ENCODE data around the gene SLC35F4. TPM values are rescaled to one million over a fixed set of nuclear protein-coding genes. Genes with fewer than 3 reads are reported as not detected.

SLC35F4 gene
- total RNA-seq, result 1 to 10 TPM in 1 of 4 donors, under 1 TPM in 1, not detected in 2; 0.88 to 2.3 TPM

GRCh38 chr14:57865403-57866198 lies at the start of gene SLC35F4:
Gene SLC35F4 (minus strand): TSS chr14:57866092.
- no peak within 1 kb of the TSS for H3K27ac ChIP-seq
- no peaks in the 10 kb centered on the region for H3K36me3 ChIP-seq
- H3K9me3 ChIP-seq, result no peaks in the 10 kb centered on the region
- TF ChIP-seq, protein P1, sequence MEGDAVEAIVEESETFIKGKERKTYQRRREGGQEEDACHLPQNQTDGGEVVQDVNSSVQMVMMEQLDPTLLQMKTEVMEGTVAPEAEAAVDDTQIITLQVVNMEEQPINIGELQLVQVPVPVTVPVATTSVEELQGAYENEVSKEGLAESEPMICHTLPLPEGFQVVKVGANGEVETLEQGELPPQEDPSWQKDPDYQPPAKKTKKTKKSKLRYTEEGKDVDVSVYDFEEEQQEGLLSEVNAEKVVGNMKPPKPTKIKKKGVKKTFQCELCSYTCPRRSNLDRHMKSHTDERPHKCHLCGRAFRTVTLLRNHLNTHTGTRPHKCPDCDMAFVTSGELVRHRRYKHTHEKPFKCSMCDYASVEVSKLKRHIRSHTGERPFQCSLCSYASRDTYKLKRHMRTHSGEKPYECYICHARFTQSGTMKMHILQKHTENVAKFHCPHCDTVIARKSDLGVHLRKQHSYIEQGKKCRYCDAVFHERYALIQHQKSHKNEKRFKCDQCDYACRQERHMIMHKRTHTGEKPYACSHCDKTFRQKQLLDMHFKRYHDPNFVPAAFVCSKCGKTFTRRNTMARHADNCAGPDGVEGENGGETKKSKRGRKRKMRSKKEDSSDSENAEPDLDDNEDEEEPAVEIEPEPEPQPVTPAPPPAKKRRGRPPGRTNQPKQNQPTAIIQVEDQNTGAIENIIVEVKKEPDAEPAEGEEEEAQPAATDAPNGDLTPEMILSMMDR (IDR thresholded peaks at IDR 0.05), result no peak
- TF ChIP-seq POLR2A (IDR thresholded peaks at IDR 0.05), result no peak
- DNase-seq, result no peak
- H3K4me3 ChIP-seq, result no peak within 1 kb of the TSS
- peaks cover 0 to 15% of the 10 kb centered on the region in 2 donors for H3K4me1 ChIP-seq
- intact Hi-C loops (cut with DNase I; ENCODE audit: low total_unique reads), result no loop called here
- no peaks in the 10 kb centered on the region for H3K27me3 ChIP-seq

DNA sequence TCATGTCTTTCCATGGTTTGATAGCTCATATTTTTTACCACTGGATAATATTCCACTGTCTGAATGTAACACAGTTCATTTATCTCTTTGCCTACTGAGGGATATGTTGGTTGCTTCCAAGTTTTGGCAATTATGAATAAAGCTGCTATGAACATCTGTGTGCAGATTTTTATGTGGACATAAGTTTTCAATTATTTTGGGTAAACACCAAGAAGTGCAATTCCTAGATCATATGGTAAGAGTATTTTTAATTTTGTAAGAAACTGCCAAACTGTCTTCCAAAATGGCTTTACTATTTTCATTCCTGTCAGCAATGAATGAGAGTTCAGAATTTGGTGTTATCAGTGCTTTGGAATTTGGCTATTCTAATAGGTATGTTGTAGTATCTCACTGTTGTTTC lies 43.7 kb upstream of the SLC35F4 start:
- H3K36me3 ChIP-seq, result no peaks in the 10 kb centered on the region
- no peak for DNase-seq
- TF ChIP-seq, protein P1 (IDR thresholded peaks at IDR 0.05), result no peak
- TF ChIP-seq POLR2A (IDR thresholded peaks at IDR 0.05), result no peak
- no peaks in the 10 kb centered on the region for H3K9me3 ChIP-seq
- intact Hi-C loops (cut with DNase I; ENCODE audit: low total_unique reads), result no loop called here
- no peak overlapping the region for H3K27ac ChIP-seq
- no peaks in the 10 kb centered on the region for H3K4me1 ChIP-seq
- H3K4me3 ChIP-seq, result no peak overlapping the region
- H3K27me3 ChIP-seq, result no peaks in the 10 kb centered on the region

DNA sequence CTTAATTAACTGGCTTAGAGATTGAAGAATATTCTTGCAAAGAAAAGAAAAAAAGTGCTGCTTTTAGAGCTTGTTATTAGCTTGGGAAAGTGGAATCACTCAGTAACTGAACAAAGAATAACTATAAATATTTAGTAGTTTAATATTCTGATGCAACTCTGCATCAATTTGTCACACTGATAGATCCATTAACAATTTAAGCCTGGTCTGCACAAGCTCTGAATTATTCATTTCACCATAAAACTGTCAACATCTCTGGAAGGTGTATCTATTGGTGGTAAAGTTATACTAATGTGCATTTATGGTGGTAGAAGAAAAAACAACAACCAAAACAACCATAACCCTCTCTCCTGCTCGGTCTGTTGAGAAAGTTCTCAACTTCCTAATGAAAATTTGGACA lies 38.1 kb upstream of the SLC35F4 start:
- no peaks in the 10 kb centered on the region for H3K36me3 ChIP-seq
- H3K9me3 ChIP-seq, result no peaks in the 10 kb centered on the region
- H3K4me1 ChIP-seq, result no peaks in the 10 kb centered on the region
- DNase-seq, result no peak
- no peak overlapping the region for H3K4me3 ChIP-seq
- TF ChIP-seq, protein P1 (IDR thresholded peaks at IDR 0.05), result no peak
- no peak for TF ChIP-seq POLR2A (IDR thresholded peaks at IDR 0.05)
- intact Hi-C loops (cut with DNase I; ENCODE audit: low total_unique reads), result no loop called here
- no peak overlapping the region for H3K27ac ChIP-seq
- H3K27me3 ChIP-seq, result no peaks in the 10 kb centered on the region

DNA sequence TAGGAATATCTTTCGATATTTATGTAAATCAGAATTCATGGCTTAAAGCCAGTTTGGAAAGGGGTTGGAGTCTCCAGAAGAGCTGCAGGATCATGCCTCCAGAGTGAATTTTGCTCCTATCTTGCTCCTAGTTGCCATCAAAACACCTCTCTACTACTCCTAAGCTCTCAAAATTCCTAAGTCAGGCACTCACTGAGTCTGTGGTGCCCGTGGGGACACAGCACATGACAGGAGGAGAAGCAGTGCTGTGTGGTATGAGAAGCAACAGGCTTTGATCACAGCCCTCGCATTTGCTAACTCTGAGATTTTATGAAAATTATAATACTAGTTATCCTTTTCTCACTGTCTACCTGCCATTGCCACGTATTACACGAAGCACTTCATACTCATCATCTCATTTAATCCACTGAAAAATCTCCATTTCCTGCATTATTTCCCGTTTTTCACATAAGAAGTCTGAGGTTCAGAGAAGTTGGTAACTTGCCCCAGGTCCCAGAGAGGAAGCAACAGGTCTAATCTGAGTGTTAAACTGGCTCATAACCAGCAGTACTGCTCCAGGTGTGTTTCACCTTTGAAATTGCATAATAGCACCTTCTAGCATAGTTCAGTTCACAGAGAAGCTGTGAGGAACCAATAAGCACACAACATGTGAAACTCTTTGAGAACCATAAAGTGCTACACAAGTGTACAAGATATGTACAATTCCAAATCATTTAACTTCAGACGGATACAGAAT lies 33.1 kb upstream of the SLC35F4 start:
- Histone ChIP-seq H3K36me3 (no peaks in the 10 kb centered on the region), H3K27ac (no peak overlapping the region), H3K9me3 (no peaks in the 10 kb centered on the region), H3K4me3 (no peak overlapping the region), H3K27me3 (no peaks in the 10 kb centered on the region), H3K4me1 (no peaks in the 10 kb centered on the region)
- no peak for DNase-seq
- intact Hi-C loops (cut with DNase I; ENCODE audit: low total_unique reads), result no loop called here
- TF ChIP-seq, protein P1 (IDR thresholded peaks at IDR 0.05), result no peak
- no peak for TF ChIP-seq POLR2A (IDR thresholded peaks at IDR 0.05)

DNA sequence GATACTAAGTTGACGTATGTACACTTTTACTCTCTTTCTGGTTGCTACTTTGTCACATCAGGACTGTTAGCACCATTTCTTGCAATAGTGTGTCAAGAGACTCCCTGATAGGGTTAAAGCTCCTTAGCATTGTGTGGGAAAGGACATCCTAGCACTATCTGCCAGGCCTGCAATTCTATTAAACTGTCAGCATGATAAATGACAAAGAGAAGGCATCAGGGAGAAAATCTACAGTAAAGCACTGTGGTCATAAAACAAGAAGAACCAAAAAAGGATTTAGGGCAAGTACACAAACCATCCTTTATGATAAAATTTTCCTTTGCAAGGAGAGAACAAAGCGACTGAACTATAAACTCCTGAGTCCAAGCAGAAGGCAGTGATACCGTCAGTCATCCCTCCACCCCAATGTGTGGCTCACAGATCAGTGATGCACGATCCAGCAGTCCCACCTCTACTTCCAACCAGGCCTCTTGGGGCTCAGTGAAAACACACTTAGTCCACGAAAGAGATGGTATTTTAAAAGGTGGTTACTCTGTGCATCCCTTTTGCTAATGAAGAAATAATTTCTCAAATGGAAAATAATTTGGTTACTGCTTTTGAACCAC lies 31.4 kb upstream of the SLC35F4 start:
- no peak overlapping the region for H3K4me3 ChIP-seq
- H3K4me1 ChIP-seq, result no peaks in the 10 kb centered on the region
- H3K9me3 ChIP-seq, result no peaks in the 10 kb centered on the region
- no peak for TF ChIP-seq POLR2A (IDR thresholded peaks at IDR 0.05)
- TF ChIP-seq, protein P1 (IDR thresholded peaks at IDR 0.05), result no peak
- DNase-seq, result no peak
- no peaks in the 10 kb centered on the region for H3K27me3 ChIP-seq
- no peak overlapping the region for H3K27ac ChIP-seq
- H3K36me3 ChIP-seq, result no peaks in the 10 kb centered on the region
- intact Hi-C loops (cut with DNase I; ENCODE audit: low total_unique reads), result no loop called here
